A549 treated with CpdA at 1 μM for 4 hours (cell line): ENCODE measurements around the gene CTDSPL. TPM values are rescaled to one million over a fixed set of nuclear protein-coding genes. Genes with fewer than 3 reads are reported as not detected.

Experiments
- total RNA-seq: library from RNA; stranded (reverse); fragments of 200-300 nt; extraction: Qiagen RNA extraction; gene quantifications from 5 replicates; pipeline ENCODE4 v1.2.3, GENCODE V29; 2022; ENCODE audit warnings: low read depth

The CTDSPL gene
- 9.8 to 11.6 TPM (median 11.0 TPM) in 5 replicates for total RNA-seq

GRCh38 chr3:37861620-37862041, at the start of gene CTDSPL:
CTDSPL (plus strand) TSS chr3:37861880; CDS start chr3:37862200, 320 bp downstream.

GRCh38 chr3:37990527-37990926, 128.8 kb downstream of the CTDSPL start, which contains the start of gene VILL:
VILL (plus strand) TSS chr3:37990786; CDS start chr3:37993673, 2,887 bp downstream.

DNA sequence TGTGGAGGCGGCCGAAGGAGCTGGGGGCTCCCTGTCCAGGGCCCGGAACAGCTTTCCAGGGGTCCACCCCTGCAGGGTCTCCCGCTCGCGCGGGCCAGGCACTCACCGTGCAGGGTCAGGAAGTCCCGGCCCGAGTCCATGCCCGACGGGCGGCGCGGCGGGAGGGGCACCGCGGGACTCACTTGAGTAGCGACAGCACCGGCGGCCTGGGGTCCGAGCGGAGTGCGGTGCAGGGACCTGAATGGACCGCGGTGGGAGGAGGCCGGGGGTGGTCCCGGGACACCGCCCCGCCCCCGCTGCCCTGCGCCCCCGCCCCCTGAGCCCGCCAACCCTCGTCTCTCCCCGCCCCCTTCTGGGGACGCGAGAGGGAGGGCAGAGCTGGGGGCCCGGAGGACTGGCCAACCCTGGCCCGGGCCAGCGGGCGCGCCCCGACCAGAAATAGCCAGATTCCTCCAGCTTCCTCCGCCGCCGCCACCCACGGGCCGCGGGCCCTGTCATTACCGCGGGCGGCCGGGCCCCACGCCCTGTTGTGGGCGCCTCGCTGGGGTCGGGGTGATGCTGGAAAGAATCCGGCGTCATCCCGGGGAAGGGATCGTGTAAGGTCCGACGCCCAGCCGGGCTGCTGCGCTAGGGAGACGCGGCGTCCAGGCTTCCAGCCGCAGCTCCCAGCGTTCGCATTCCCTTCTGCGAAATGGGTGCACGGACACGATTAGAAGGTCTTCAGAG, 167.9 kb downstream of the CTDSPL start, which contains the start of gene PLCD1:
PLCD1 (minus strand) TSS at position 243 of the 726 bp plus-strand sequence; CDS start at position 140, 103 bp downstream.

Other genes with a start within 250 kb of the CTDSPL start
- 0.07 to 1.0 TPM (median 0.22 TPM) in 4 of 5 replicates, not detected in the other for gene VILL, start 128.9 kb downstream of the CTDSPL start, total RNA-seq
- 2.3 to 4.4 TPM (median 3.3 TPM) in 5 replicates for gene PLCD1, start 167.8 kb downstream of the CTDSPL start, total RNA-seq
- gene DLEC1, start 177.3 kb downstream of the CTDSPL start, total RNA-seq: 0.05 to 0.15 TPM (median 0.06 TPM) in 4 of 5 replicates, not detected in the other